K562 (cell line): ENCODE data around the gene CERS6. TPM values are rescaled to one million over a fixed set of nuclear protein-coding genes. Genes with fewer than 3 reads are reported as not detected.

Experiments used
- ATAC-seq: fragments of 200-7000 bp; cut with Tn5 transposase; 3 replicates; pipeline ENCODE4 v1.9.1; 2020; ENCODE audit warnings: moderate library complexity
- BruUV-seq: library from RNA; stranded (reverse); fragments of 400-500 nt; replicated peaks from 2 replicates; lab custom pipeline; 2021; lab: Mats Ljungman, UMichigan
- CTCF ChIA-PET: fragments of 300-600 bp; formaldehyde crosslinking; extraction: SDS; loops from one replicate; lab custom pipeline; 2021; ENCODE audit warnings: low intra/inter-chr PET ratio; lab: Yijun Ruan, JAX
- POLR2A ChIA-PET: fragments of 300-600, 350-650 bp; sonication (Branson Sonifier 250); formaldehyde crosslinking; extraction: SDS; loops from one replicate; lab custom pipeline; 2021; ENCODE audit warnings: antibody characterized with exemption, inconsistent platforms; lab: Yijun Ruan, JAX
- DNase-seq, 4 experiments: peaks; one replicate each; pipeline versions ENCODE4 v3.0.0 to v3.0.0-alpha.2; 2011 to 2018; ENCODE audit warnings: low spot score in 3 of 4, mixed read lengths in 3 of 4; ENCODE audit errors: extremely low read depth in 1 of 4
- FAIRE-seq: peaks from 2 replicates; lab custom pipeline; 2011; peaks lifted over from hg19 to GRCh38; lab: Jason Lieb, UNC
- H2AFZ ChIP-seq: 2 replicates; pipeline ENCODE4 v1.6.0; 2011; ENCODE audit warnings: low read depth, low read length, control low read depth, inconsistent platforms
- H3K27ac ChIP-seq: fragments of 200-600 bp; 3 replicates; pipeline ENCODE4 v1.8.0; 2011; ENCODE audit warnings: low read depth, mild to moderate bottlenecking, control low read depth, inconsistent platforms, low read length, moderate library complexity, mixed read lengths; ENCODE audit errors: extremely low read depth
- H3K27me3 ChIP-seq, 2 experiments: fragments of 300-600 bp in 1 of 2; 2 replicates in 1 of 2; 3 replicates in 1 of 2; pipeline versions ENCODE4 v1.6.0 to v1.8.0; 2011; ENCODE audit warnings: inconsistent platforms in 2 of 2, low read length in 2 of 2, mild to moderate bottlenecking in 1 of 2, mixed read lengths in 1 of 2, moderate library complexity in 1 of 2; ENCODE audit not compliant: control insufficient read depth in 2 of 2, insufficient read depth in 2 of 2
- H3K36me3 ChIP-seq: fragments of 300-600 bp; 3 replicates; pipeline ENCODE4 v1.8.0; 2011; ENCODE audit warnings: mild to moderate bottlenecking, low read length, inconsistent platforms; ENCODE audit not compliant: control insufficient read depth, insufficient read depth
- H3K4me1 ChIP-seq, 2 experiments: fragments of 200-600 bp in 1 of 2; replicated peaks in 1 of 2; 2 replicates in 1 of 2; 3 replicates in 1 of 2; pipeline versions ENCODE4 v1.5.1 to v1.8.0; 2011; ENCODE audit warnings: inconsistent platforms in 2 of 2, low read length in 2 of 2, mild to moderate bottlenecking in 1 of 2, mixed read lengths in 1 of 2, moderate library complexity in 1 of 2; ENCODE audit not compliant: control insufficient read depth in 2 of 2, insufficient read depth in 2 of 2
- H3K4me2 ChIP-seq: 2 replicates; pipeline ENCODE4 v1.6.1; 2011; ENCODE audit warnings: low read length, control low read depth, inconsistent platforms, mixed read lengths; ENCODE audit not compliant: insufficient read depth
- H3K4me3 ChIP-seq: fragments of 200-600 bp; sonication (generic), shearing (Covaris generic); 2 replicates; pipeline ENCODE4 v1.5.1; 2016; ENCODE audit warnings: control low read depth, inconsistent platforms
- H3K79me2 ChIP-seq: fragments of 200-600 bp; 3 replicates; pipeline ENCODE4 v1.8.0; 2011; ENCODE audit warnings: low read length, inconsistent platforms; ENCODE audit not compliant: control insufficient read depth, insufficient read depth
- H3K9ac ChIP-seq, 2 experiments: 2 replicates each; pipeline versions ENCODE4 v1.6.0 to v1.6.1; 2011; ENCODE audit warnings: low read depth in 2 of 2, low read length in 2 of 2, control low read depth in 1 of 2, inconsistent platforms in 1 of 2, mild to moderate bottlenecking in 1 of 2, mixed read lengths in 1 of 2; ENCODE audit not compliant: insufficient read depth in 1 of 2
- H3K9me1 ChIP-seq: one replicate; pipeline ENCODE4 v1.6.0; 2011; ENCODE audit warnings: inconsistent platforms, mild to moderate bottlenecking, low read length, moderate library complexity; ENCODE audit not compliant: control insufficient read depth, insufficient read depth
- H3K9me3 ChIP-seq: replicated peaks from 2 replicates; pipeline ENCODE4 v1.5.1; 2011; ENCODE audit warnings: low read depth, low read length, inconsistent platforms; ENCODE audit not compliant: control insufficient read depth, insufficient read depth
- H4K20me1 ChIP-seq: replicated peaks from 2 replicates; pipeline ENCODE4 v1.6.1; 2011; ENCODE audit warnings: low read length, inconsistent platforms, mixed read lengths; ENCODE audit not compliant: control insufficient read depth, insufficient read depth
- EP400 ChIP-seq: fragments of 450-650 bp; IDR thresholded peaks from 2 replicates; pipeline ENCODE4 v1.6.1; 2017; ENCODE audit warnings: antibody characterized with exemption, mild to moderate bottlenecking, moderate library complexity
- GABPB1 ChIP-seq: sonication (generic); formaldehyde crosslinking; IDR thresholded peaks from 2 replicates; pipeline ENCODE4 v1.8.0; 2022; ENCODE audit warnings: mild to moderate bottlenecking, missing genetic modification reagents
- HMBOX1 ChIP-seq: sonication (generic); IDR thresholded peaks from 2 replicates; pipeline ENCODE4 v1.6.1; 2016
- MAFG ChIP-seq: fragments of 450-650 bp; conservative IDR thresholded peaks from 2 replicates; pipeline ENCODE4 v1.6.1; 2016; ENCODE audit warnings: missing genetic modification characterization, missing compliant biosample characterization
- MAZ ChIP-seq, 2 experiments: fragments of 450-650 bp in 1 of 2; sonication (generic) in 1 of 2; formaldehyde crosslinking; IDR thresholded peaks in 1 of 2; conservative IDR thresholded peaks in 1 of 2; 2 replicates each; pipeline versions ENCODE4 v1.4.0 to v1.5.0; 2020; ENCODE audit warnings: mild to moderate bottlenecking in 1 of 2, missing genetic modification reagents in 1 of 2
- POU5F1 ChIP-seq: fragments of 150-350 bp; IDR thresholded peaks from 2 replicates; pipeline ENCODE4 v1.6.1; 2014; ENCODE audit warnings: borderline replicate concordance, low read length, low read depth, mild to moderate bottlenecking; ENCODE audit not compliant: partially characterized antibody
- SMARCA4 ChIP-seq: fragments of 450-650 bp; IDR thresholded peaks from 2 replicates; pipeline ENCODE4 v1.6.1; 2016
- STAT5A ChIP-seq: IDR thresholded peaks from 2 replicates; pipeline ENCODE4 v1.6.1; 2012; ENCODE audit warnings: low read length, inconsistent platforms, borderline replicate concordance
- ZBTB17 ChIP-seq: fragments of 450-650 bp; formaldehyde crosslinking; IDR thresholded peaks from 2 replicates; pipeline ENCODE4 v1.4.0; 2020; ENCODE audit warnings: mild to moderate bottlenecking
- ZNF23 ChIP-seq: fragments of 250-450 bp; sonication (Bioruptor Pico); IDR thresholded peaks from 2 replicates; pipeline ENCODE4 v1.4.0; 2020; ENCODE audit warnings: mild to moderate bottlenecking
- in situ Hi-C: fragments of 300-500 bp; cut with MboI; formaldehyde crosslinking; loops from 4 replicates; pipeline ENCODE4 v1.15.0; 2018; ENCODE audit warnings: inconsistent platforms, mixed read lengths
- intact Hi-C: fragments of 100-400 bp; cut with micrococcal nuclease; formaldehyde crosslinking; loops from 2 replicates; pipeline ENCODE4 v1.14.2; 2022
- polyA plus RNA-seq, 8 experiments: library from polyadenylated mRNA; depleted of rRNA in 4 of 8; stranded (reverse) in 5 of 8; unstranded in 3 of 8; fragments of >200 nt; fragmentation: Nextera tagmentation in 2 of 8; fragmentation: Illumina TruSeq in 1 of 8; extraction: Ambion mirVana in 2 of 8; extraction: Trizol in 1 of 8; gene quantifications; 2 replicates each; pipeline versions ENCODE4 v1.2.1 to v1.2.3, GENCODE V29; 2011 to 2014; ENCODE audit warnings: inconsistent platforms in 1 of 8, missing spikeins in 1 of 8
- total RNA-seq, 7 experiments: library from RNA; depleted of rRNA in 6 of 7; stranded (reverse); fragments of >200 nt in 6 of 7; fragmentation: Illumina TruSeq in 2 of 7; extraction: Trizol in 2 of 7; gene quantifications; 2 replicates each; pipeline versions ENCODE4 v1.2.1 to v1.2.3, GENCODE V29; 2011 to 2021; ENCODE audit warnings: low replicate concordance in 1 of 7
- TF ChIP-seq, protein P1 (sequence below), 3 experiments: IDR thresholded peaks in 2 of 3; conservative IDR thresholded peaks in 1 of 3; 2 replicates each; pipeline ENCODE4 v1.5.1; 2011 to 2012; ENCODE audit warnings: low read length in 3 of 3, mild to moderate bottlenecking in 3 of 3, control low read depth in 2 of 3, improper control_type of control experiment in 1 of 3, inconsistent platforms in 1 of 3, low read depth in 1 of 3, mixed read lengths in 1 of 3, moderate library complexity in 1 of 3; ENCODE audit not compliant: insufficient read depth in 2 of 3
- TF ChIP-seq, protein P2 (sequence below): fragments of 450-650 bp; IDR thresholded peaks from 2 replicates; pipeline ENCODE4 v1.6.1; 2016; ENCODE audit warnings: low read depth, mild to moderate bottlenecking, moderate library complexity
- TF ChIP-seq, protein P3 (sequence below), 2 experiments: fragments of 450-650 bp; conservative IDR thresholded peaks; 2 replicates each; pipeline ENCODE4 v1.6.1; 2017; ENCODE audit warnings: mild to moderate bottlenecking in 2 of 2, moderate library complexity in 2 of 2
- TF ChIP-seq, protein P4 (sequence below): sonication (generic); formaldehyde crosslinking; IDR thresholded peaks from 2 replicates; pipeline ENCODE4 v1.8.0; 2022; ENCODE audit warnings: missing genetic modification reagents, mild to moderate bottlenecking, moderate library complexity, borderline replicate concordance

The CERS6 gene
- total and polyA plus RNA-seq, 9 of the 15 experiments (the other 6 are each of a cell fraction or from before 2014, with no cell fraction given): 1.6 to 13.6 (median 11.4) TPM

DNA sequence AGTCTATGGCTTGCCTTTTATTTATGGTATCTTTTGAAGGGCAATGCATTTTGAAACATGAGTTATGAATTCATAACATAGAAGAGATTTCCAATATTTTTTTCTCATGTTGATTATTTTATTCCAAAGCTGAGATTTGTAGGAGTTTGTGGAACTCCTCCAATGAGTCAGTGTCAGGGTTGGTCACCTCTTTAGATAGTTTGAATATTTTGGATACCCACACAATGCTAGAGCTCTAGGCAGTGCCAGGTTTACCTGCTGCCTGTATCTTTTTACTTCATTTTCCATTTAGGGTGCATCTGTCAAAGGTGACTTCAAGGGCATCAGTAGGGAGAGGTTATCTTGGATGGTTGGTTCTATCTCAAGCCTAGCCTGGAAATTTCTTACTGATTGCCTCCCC lies 152.7 kb downstream of the CERS6 start:
- Histone ChIP-seq H3K9me3 (no peaks in the 10 kb centered on the region), H3K4me2 (no peak overlapping the region), H3K79me2 (no peaks in the 10 kb centered on the region), H3K36me3 (no peaks in the 10 kb centered on the region), H3K4me3 (no peak overlapping the region), H3K4me1 (no peaks in the 10 kb centered on the region), H2AFZ (no peak overlapping the region), H3K9me1 (no peaks in the 10 kb centered on the region), H3K27ac (no peak overlapping the region), H4K20me1 (no peaks in the 10 kb centered on the region), H3K27me3 (no peaks in the 10 kb centered on the region)
- ATAC-seq (no peak), FAIRE-seq (no peak), DNase-seq (no peak)
- no TSS peak for BruUV-seq
- ChIA-PET CTCF (no interaction called here), POLR2A (interaction anchor here (0.7 kb wide), 1 partner anchor 523 kb away, joined by 4 read pairs; no protein-coding TSS in a partner anchor)
- intact Hi-C loops (no loop called here), in situ Hi-C loops (no loop called here)
- TF ChIP-seq GABPB1: no peak
- TF ChIP-seq, protein P1, sequence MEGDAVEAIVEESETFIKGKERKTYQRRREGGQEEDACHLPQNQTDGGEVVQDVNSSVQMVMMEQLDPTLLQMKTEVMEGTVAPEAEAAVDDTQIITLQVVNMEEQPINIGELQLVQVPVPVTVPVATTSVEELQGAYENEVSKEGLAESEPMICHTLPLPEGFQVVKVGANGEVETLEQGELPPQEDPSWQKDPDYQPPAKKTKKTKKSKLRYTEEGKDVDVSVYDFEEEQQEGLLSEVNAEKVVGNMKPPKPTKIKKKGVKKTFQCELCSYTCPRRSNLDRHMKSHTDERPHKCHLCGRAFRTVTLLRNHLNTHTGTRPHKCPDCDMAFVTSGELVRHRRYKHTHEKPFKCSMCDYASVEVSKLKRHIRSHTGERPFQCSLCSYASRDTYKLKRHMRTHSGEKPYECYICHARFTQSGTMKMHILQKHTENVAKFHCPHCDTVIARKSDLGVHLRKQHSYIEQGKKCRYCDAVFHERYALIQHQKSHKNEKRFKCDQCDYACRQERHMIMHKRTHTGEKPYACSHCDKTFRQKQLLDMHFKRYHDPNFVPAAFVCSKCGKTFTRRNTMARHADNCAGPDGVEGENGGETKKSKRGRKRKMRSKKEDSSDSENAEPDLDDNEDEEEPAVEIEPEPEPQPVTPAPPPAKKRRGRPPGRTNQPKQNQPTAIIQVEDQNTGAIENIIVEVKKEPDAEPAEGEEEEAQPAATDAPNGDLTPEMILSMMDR (IDR thresholded peaks at IDR 0.05 in 2 of 3, conservative IDR thresholded peaks at IDR 0.05 in 1 of 3; ENCODE audit: insufficient read depth in 2 of 3, low read depth in 1 of 3, low read length in 3 of 3): no peak
- TF ChIP-seq, protein P2, sequence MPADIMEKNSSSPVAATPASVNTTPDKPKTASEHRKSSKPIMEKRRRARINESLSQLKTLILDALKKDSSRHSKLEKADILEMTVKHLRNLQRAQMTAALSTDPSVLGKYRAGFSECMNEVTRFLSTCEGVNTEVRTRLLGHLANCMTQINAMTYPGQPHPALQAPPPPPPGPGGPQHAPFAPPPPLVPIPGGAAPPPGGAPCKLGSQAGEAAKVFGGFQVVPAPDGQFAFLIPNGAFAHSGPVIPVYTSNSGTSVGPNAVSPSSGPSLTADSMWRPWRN: no peak
- no peak for TF ChIP-seq STAT5A
- TF ChIP-seq POU5F1: no peak
- TF ChIP-seq MAFG (tag): no peak
- no peak for TF ChIP-seq MAZ (CRISPR knock-in tag; conservative IDR thresholded peaks at IDR 0.05 in 1 of 2, IDR thresholded peaks at IDR 0.05 in 1 of 2)
- TF ChIP-seq EP400: no peak
- TF ChIP-seq, protein P3, sequence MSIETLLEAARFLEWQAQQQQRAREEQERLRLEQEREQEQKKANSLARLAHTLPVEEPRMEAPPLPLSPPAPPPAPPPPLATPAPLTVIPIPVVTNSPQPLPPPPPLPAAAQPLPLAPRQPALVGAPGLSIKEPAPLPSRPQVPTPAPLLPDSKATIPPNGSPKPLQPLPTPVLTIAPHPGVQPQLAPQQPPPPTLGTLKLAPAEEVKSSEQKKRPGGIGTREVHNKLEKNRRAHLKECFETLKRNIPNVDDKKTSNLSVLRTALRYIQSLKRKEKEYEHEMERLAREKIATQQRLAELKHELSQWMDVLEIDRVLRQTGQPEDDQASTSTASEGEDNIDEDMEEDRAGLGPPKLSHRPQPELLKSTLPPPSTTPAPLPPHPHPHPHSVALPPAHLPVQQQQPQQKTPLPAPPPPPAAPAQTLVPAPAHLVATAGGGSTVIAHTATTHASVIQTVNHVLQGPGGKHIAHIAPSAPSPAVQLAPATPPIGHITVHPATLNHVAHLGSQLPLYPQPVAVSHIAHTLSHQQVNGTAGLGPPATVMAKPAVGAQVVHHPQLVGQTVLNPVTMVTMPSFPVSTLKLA (conservative IDR thresholded peaks at IDR 0.05): no peak
- no peak for TF ChIP-seq HMBOX1
- TF ChIP-seq SMARCA4: no peak
- TF ChIP-seq, protein P4, sequence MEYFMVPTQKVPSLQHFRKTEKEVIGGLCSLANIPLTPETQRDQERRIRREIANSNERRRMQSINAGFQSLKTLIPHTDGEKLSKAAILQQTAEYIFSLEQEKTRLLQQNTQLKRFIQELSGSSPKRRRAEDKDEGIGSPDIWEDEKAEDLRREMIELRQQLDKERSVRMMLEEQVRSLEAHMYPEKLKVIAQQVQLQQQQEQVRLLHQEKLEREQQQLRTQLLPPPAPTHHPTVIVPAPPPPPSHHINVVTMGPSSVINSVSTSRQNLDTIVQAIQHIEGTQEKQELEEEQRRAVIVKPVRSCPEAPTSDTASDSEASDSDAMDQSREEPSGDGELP: no peak
- no peak for TF ChIP-seq ZBTB17 (CRISPR knock-in tag)
- TF ChIP-seq ZNF23 (CRISPR knock-in tag): no peak
- TF ChIP-seq, all 486 proteins: peak for 0
- H3K9ac ChIP-seq: no peak overlapping the region
